Ectodermal cell (in vitro differentiated cells): ENCODE results near the gene CCR7.

Experiments used
- H3K27ac ChIP-seq: 2 replicates; pipeline ENCODE4 v1.7.0; 2013; ENCODE audit warnings: mild to moderate bottlenecking, low read depth, low read length; ENCODE audit not compliant: insufficient read depth, poor library complexity, severe bottlenecking
- H3K27me3 ChIP-seq: 2 replicates; pipeline ENCODE4 v1.7.0; 2013; ENCODE audit warnings: mild to moderate bottlenecking, low read length; ENCODE audit not compliant: insufficient read depth, control insufficient read depth, poor library complexity, severe bottlenecking
- H3K36me3 ChIP-seq: one replicate; pipeline ENCODE4 v1.7.0; 2013; ENCODE audit warnings: low read length; ENCODE audit not compliant: control insufficient read depth, insufficient read depth
- H3K4me1 ChIP-seq: one replicate; pipeline ENCODE4 v1.7.0; 2013; ENCODE audit warnings: low read length; ENCODE audit not compliant: control insufficient read depth, insufficient read depth
- H3K4me3 ChIP-seq: 2 replicates; pipeline ENCODE4 v1.7.0; 2013; ENCODE audit warnings: low read depth, low read length, control low read depth; ENCODE audit not compliant: insufficient read depth
- H3K9me3 ChIP-seq: 2 replicates; pipeline ENCODE4 v1.7.0; 2013; ENCODE audit warnings: mild to moderate bottlenecking, low read length, moderate library complexity; ENCODE audit not compliant: control insufficient read depth
- WGBS, 2 experiments: methylation state at CpG; one replicate each; pipeline ENCODE4 v1.1.7; 2013; ENCODE audit warnings: missing lambda C conversion rate in 2 of 2; 5-methylcytosine and 5-hydroxymethylcytosine counted together

CCR7 gene

DNA sequence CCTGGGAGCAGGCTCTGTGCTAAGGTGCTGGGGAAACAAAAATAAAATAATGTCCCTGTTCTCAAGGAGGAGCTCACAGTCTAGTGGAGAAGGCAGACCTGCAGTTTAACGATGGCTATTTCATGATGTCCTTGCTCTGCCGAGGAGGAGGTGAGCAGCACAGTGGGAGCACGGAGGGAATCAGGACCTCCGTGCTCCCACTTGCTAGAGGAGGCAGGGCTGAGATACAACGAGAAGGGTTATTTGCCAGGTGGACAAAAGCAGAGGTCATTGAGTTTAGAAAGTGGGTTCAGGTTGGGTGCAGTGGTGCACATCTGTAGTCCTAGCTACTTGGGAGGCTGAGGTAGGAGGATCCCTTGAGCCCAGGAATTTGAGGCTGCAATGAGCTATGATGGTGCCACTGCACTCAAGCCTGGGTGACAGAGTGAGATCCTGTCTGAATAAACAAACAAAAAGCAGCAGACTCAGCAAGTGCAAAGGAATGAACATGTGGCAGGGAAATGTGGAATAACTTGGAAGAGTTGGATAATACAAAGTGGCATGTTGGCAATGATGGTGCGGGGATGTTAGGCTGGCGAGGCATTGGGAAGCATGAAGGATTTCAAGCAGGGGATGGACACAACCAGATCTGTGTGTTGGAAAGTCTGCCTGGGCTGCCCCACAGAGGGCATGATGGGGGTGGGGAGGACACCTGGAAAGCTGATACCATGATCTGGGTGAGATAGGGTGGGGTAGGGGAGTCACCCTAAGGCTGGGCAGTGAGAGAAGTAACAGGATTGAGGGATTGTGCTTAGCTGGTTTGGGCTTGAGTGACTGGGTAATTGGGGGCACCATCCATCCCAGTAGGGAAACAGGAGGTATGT is 51.0 kb downstream of the CCR7 start:
- Histone ChIP-seq H3K4me1 (peaks cover 7% of the 10 kb centered on the region), H3K27me3 (no peaks in the 10 kb centered on the region), H3K4me3 (no peak overlapping the region), H3K9me3 (no peaks in the 10 kb centered on the region), H3K36me3 (no peaks in the 10 kb centered on the region), H3K27ac (no peak overlapping the region)
- 94 to 96% methylated on average over 7 of the region's 7 CpGs for WGBS, 2 experiments

GRCh38 chr17:40511667-40512220 is 53.5 kb downstream of the CCR7 start:
- 93 to 95% methylated on average over 12 of the region's 12 CpGs for WGBS, 2 experiments
- H3K4me1 ChIP-seq: peaks cover 7% of the 10 kb centered on the region
- H3K27me3 ChIP-seq: no peaks in the 10 kb centered on the region
- no peak overlapping the region for H3K27ac ChIP-seq
- H3K36me3 ChIP-seq: no peaks in the 10 kb centered on the region
- no peak overlapping the region for H3K4me3 ChIP-seq
- H3K9me3 ChIP-seq: no peaks in the 10 kb centered on the region

- 92 to 94% methylated on average over 1 to 2 of the region's 2 CpGs for WGBS, 2 experiments
- Histone ChIP-seq H3K4me1 (peaks cover 7% of the 10 kb centered on the region), H3K27ac (no peak overlapping the region), H3K27me3 (no peaks in the 10 kb centered on the region), H3K36me3 (no peaks in the 10 kb centered on the region), H3K9me3 (no peaks in the 10 kb centered on the region), H3K4me3 (no peak overlapping the region)
Observed at GRCh38 chr17:40511136-40511535, 54.1 kb downstream of the CCR7 start.

- 43 to 56% methylated on average over 6 to 8 of the region's 8 CpGs for WGBS, 2 experiments
Observed at GRCh38 chr17:40510328-40510648, 55.0 kb downstream of the CCR7 start.

GRCh38 chr17:40509626-40510327 is 55.5 kb downstream of the CCR7 start:
- WGBS, 2 experiments: 84 to 89% methylated on average over 10 of the region's 10 CpGs

More at GRCh38 chr17:40510328-40510648, 55.0 kb downstream of the CCR7 start:
- Histone ChIP-seq H3K36me3 (no peaks in the 10 kb centered on the region), H3K9me3 (no peaks in the 10 kb centered on the region), H3K4me3 (no peak overlapping the region), H3K27ac (no peak overlapping the region), H3K27me3 (no peaks in the 10 kb centered on the region), H3K4me1 (peaks cover 7% of the 10 kb centered on the region)

GRCh38 chr17:40506786-40507185 is 58.5 kb downstream of the CCR7 start:
- Histone ChIP-seq H3K4me1 (peaks cover 4% of the 10 kb centered on the region), H3K27me3 (no peaks in the 10 kb centered on the region)
- WGBS, 2 experiments: 81 to 84% methylated on average over 5 of the region's 5 CpGs

More at GRCh38 chr17:40509626-40510327, 55.5 kb downstream of the CCR7 start:
- Histone ChIP-seq H3K4me3 (no peak overlapping the region), H3K27ac (no peak overlapping the region), H3K9me3 (no peaks in the 10 kb centered on the region), H3K36me3 (no peaks in the 10 kb centered on the region), H3K27me3 (no peaks in the 10 kb centered on the region), H3K4me1 (peaks cover 7% of the 10 kb centered on the region)

More at GRCh38 chr17:40506786-40507185, 58.5 kb downstream of the CCR7 start:
- no peak overlapping the region for H3K27ac ChIP-seq
- no peak overlapping the region for H3K4me3 ChIP-seq
- no peaks in the 10 kb centered on the region for H3K36me3 ChIP-seq
- no peaks in the 10 kb centered on the region for H3K9me3 ChIP-seq
